Smooth muscle cell (in vitro differentiated cells): ENCODE results near the gene TIAM1. TPM values are rescaled to one million over a fixed set of nuclear protein-coding genes. Genes with fewer than 3 reads are reported as not detected.

Experiments
- DNase-seq: peaks from one replicate; lab custom pipeline; 2025; ENCODE audit not compliant: unreplicated experiment; lab: John Stamatoyannopoulos, UW
- H2AFZ ChIP-seq: fragments of 200-600 bp; sonication (generic); 2 replicates; pipeline ENCODE4 v1.6.0; 2016; ENCODE audit warnings: antibody characterized with exemption, low read depth, mild to moderate bottlenecking
- H3F3A ChIP-seq: fragments of 200-600 bp; sonication (generic); 2 replicates; pipeline ENCODE4 v1.6.0; 2017; ENCODE audit warnings: antibody characterized with exemption, low read depth
- H3K27ac ChIP-seq: fragments of 200-600 bp; sonication (generic); 2 replicates; pipeline ENCODE4 v1.5.1; 2016; ENCODE audit warnings: low read depth, mild to moderate bottlenecking
- H3K27me3 ChIP-seq: fragments of 200-600 bp; sonication (generic); 2 replicates; pipeline ENCODE4 v1.6.1; 2016; ENCODE audit warnings: low read depth, mild to moderate bottlenecking
- H3K36me3 ChIP-seq: fragments of 200-600 bp; sonication (generic); 2 replicates; pipeline ENCODE4 v1.5.1; 2016; ENCODE audit warnings: low read depth
- H3K4me1 ChIP-seq: fragments of 200-600 bp; sonication (generic); 2 replicates; pipeline ENCODE4 v1.5.1; 2016; ENCODE audit warnings: low read depth
- H3K4me2 ChIP-seq: fragments of 200-600 bp; sonication (generic); 2 replicates; pipeline ENCODE4 v1.6.0; 2016; ENCODE audit warnings: mild to moderate bottlenecking
- H3K4me3 ChIP-seq: fragments of 200-600 bp; sonication (generic); 2 replicates; pipeline ENCODE4 v1.5.1; 2016; ENCODE audit warnings: mild to moderate bottlenecking
- H3K79me2 ChIP-seq: fragments of 200-600 bp; sonication (generic); 2 replicates; pipeline ENCODE4 v1.6.0; 2016; ENCODE audit warnings: low read depth, mild to moderate bottlenecking
- H3K9ac ChIP-seq: fragments of 200-600 bp; sonication (generic); 2 replicates; pipeline ENCODE4 v1.6.0; 2016; ENCODE audit warnings: low read depth
- H3K9me3 ChIP-seq: fragments of 200-600 bp; sonication (generic); replicated peaks from 2 replicates; pipeline ENCODE4 v1.5.1; 2016; ENCODE audit warnings: low read depth
- H4K20me1 ChIP-seq: fragments of 200-600 bp; sonication (generic); 2 replicates; pipeline ENCODE4 v1.6.0; 2016; ENCODE audit warnings: low read depth
- WGBS: methylation state at CpG from one replicate; pipeline ENCODE4 v1.1.7; 2016; ENCODE audit warnings: low lambda C conversion rate; 5-methylcytosine and 5-hydroxymethylcytosine counted together
- polyA plus RNA-seq: library from polyadenylated mRNA; unstranded; fragments of >200 nt; fragmentation: Nextera tagmentation; extraction: Ambion mirVana; gene quantifications from 2 replicates; pipeline ENCODE4 v1.2.1, GENCODE V29; 2016
- total RNA-seq: library from RNA; depleted of rRNA; stranded (reverse); fragments of >200 nt; gene quantifications from 2 replicates; pipeline ENCODE4 v1.2.3, GENCODE V29; 2014
- TF ChIP-seq, protein P1 (sequence below): fragments of 200-600 bp; sonication (generic); IDR thresholded peaks from 2 replicates; pipeline ENCODE4 v1.5.1; 2017; ENCODE audit warnings: borderline replicate concordance, mild to moderate bottlenecking, antibody characterized with exemption; ENCODE audit not compliant: insufficient read depth, poor library complexity, severe bottlenecking

Gene TIAM1
- total and polyA plus RNA-seq, 2 experiments from 2014 or later = 3.2 to 12.9 TPM

GRCh38 chr21:31282095-31282709 is 61.9 kb downstream of the TIAM1 start:
- WGBS = 20% methylated on average over 9 of the region's 9 CpGs
- DNase-seq = no peak
- Histone ChIP-seq H3K4me3 (no peak overlapping the region), H4K20me1 (no peaks in the 10 kb centered on the region), H2AFZ (no peak overlapping the region), H3K27ac (peak overlapping the region; percentile 69), H3K9ac (peak overlapping the region; percentile 25), H3F3A (peaks cover 5% of the 10 kb centered on the region), H3K4me2 (peak overlapping the region; percentile 38), H3K36me3 (no peaks in the 10 kb centered on the region), H3K4me1 (no peaks in the 10 kb centered on the region), H3K27me3 (no peaks in the 10 kb centered on the region), H3K9me3 (no peaks in the 10 kb centered on the region), H3K79me2 (peaks cover 5% of the 10 kb centered on the region)
- TF ChIP-seq, protein P1, sequence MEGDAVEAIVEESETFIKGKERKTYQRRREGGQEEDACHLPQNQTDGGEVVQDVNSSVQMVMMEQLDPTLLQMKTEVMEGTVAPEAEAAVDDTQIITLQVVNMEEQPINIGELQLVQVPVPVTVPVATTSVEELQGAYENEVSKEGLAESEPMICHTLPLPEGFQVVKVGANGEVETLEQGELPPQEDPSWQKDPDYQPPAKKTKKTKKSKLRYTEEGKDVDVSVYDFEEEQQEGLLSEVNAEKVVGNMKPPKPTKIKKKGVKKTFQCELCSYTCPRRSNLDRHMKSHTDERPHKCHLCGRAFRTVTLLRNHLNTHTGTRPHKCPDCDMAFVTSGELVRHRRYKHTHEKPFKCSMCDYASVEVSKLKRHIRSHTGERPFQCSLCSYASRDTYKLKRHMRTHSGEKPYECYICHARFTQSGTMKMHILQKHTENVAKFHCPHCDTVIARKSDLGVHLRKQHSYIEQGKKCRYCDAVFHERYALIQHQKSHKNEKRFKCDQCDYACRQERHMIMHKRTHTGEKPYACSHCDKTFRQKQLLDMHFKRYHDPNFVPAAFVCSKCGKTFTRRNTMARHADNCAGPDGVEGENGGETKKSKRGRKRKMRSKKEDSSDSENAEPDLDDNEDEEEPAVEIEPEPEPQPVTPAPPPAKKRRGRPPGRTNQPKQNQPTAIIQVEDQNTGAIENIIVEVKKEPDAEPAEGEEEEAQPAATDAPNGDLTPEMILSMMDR = no peak

- no peaks in the 10 kb centered on the region for H3K36me3 ChIP-seq
- H3K27ac ChIP-seq = peak overlapping the region; percentile 69
- no peak for DNase-seq
- 100% methylated on average over 1 of the region's 1 CpG for WGBS
- H3K4me1 ChIP-seq = no peaks in the 10 kb centered on the region
- H4K20me1 ChIP-seq = no peaks in the 10 kb centered on the region
- TF ChIP-seq, protein P1 = no peak
- H3K9me3 ChIP-seq = no peaks in the 10 kb centered on the region
- H3K79me2 ChIP-seq = peaks cover 5% of the 10 kb centered on the region
- no peak overlapping the region for H3K4me3 ChIP-seq
- H3K4me2 ChIP-seq = peak overlapping the region; percentile 38
- H3K27me3 ChIP-seq = no peaks in the 10 kb centered on the region
- H3K9ac ChIP-seq = no peak overlapping the region
- peaks cover 5% of the 10 kb centered on the region for H3F3A ChIP-seq
- no peak overlapping the region for H2AFZ ChIP-seq
Measured at GRCh38 chr21:31281561-31281960, 62.5 kb downstream of the TIAM1 start.

GRCh38 chr21:31279986-31280385 is 64.1 kb downstream of the TIAM1 start:
- Histone ChIP-seq H3F3A (peaks cover 5% of the 10 kb centered on the region), H3K27ac (no peak overlapping the region), H4K20me1 (no peaks in the 10 kb centered on the region), H3K9me3 (no peaks in the 10 kb centered on the region), H3K4me3 (no peak overlapping the region), H3K79me2 (peaks cover 1% of the 10 kb centered on the region), H3K4me1 (no peaks in the 10 kb centered on the region), H3K4me2 (no peak overlapping the region), H2AFZ (no peak overlapping the region), H3K9ac (no peak overlapping the region), H3K27me3 (no peaks in the 10 kb centered on the region), H3K36me3 (no peaks in the 10 kb centered on the region)
- TF ChIP-seq, protein P1 = no peak
- 87% methylated on average over 9 of the region's 9 CpGs for WGBS
- no peak for DNase-seq

DNA sequence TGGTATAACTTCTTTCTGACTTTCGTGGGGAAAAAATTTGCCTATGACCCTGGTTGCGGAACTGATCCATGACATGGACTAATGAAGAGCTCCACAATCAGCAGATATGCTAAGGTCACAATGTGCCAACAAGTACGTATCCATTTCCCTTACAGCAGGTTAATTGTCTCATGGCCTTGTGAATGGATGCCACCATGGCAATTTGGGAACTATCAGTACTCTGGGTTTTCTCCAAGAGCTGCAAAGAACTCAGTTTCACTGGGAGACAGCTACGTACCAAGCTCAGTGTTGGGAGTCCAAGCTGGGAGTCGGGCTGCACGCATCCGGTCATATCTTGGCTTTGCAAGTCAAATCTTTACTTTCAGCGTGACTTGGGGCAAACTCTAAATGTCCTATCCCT is 64.8 kb downstream of the TIAM1 start:
- no peaks in the 10 kb centered on the region for H4K20me1 ChIP-seq
- WGBS = 99% methylated on average over 8 of the region's 8 CpGs
- H2AFZ ChIP-seq = no peak overlapping the region
- no peak overlapping the region for H3K9ac ChIP-seq
- H3K4me2 ChIP-seq = no peak overlapping the region
- H3K4me1 ChIP-seq = no peaks in the 10 kb centered on the region
- H3K27ac ChIP-seq = no peak overlapping the region
- no peaks in the 10 kb centered on the region for H3K79me2 ChIP-seq
- no peaks in the 10 kb centered on the region for H3K36me3 ChIP-seq
- no peaks in the 10 kb centered on the region for H3K27me3 ChIP-seq
- H3K9me3 ChIP-seq = no peaks in the 10 kb centered on the region
- H3K4me3 ChIP-seq = no peak overlapping the region
- peaks cover 5% of the 10 kb centered on the region for H3F3A ChIP-seq
- no peak for DNase-seq
- TF ChIP-seq, protein P1 = no peak
